ENCODE measurements around the gene ATXN7L1. TPM values are rescaled to one million over a fixed set of nuclear protein-coding genes. Genes with fewer than 3 reads are reported as not detected.
"Not testable (repeated sequence)": the region's sequence is repeated elsewhere in the genome, so short reads cannot be mapped to it uniquely, and the experiment has no call there.

The ATXN7L1 gene
- total and polyA plus RNA-seq, 7 donors: 5.4 to 20.5 (median 12.8) TPM

- intact Hi-C loops (cut with DNase I): no loop called here
- Histone ChIP-seq H3K4me1 (peaks cover 0 to 15% (median 3%) of the 10 kb centered on the region in 4 donors), H3K36me3 (peaks cover 0 to 10% (median 0%) of the 10 kb centered on the region in 4 donors), H3K4me3 (no peak overlapping the region), H3K9me3 (no peaks in the 10 kb centered on the region), H3K27me3 (no peaks in the 10 kb centered on the region), H3K27ac (no peak overlapping the region)
- DNase-seq: no peak
- no peak for TF ChIP-seq POLR2AphosphoS5 (IDR thresholded peaks at IDR 0.05)
- TF ChIP-seq EP300 (IDR thresholded peaks at IDR 0.05): no peak
- no peak for TF ChIP-seq CTCF (IDR thresholded peaks at IDR 0.05)
- no peak for TF ChIP-seq POLR2A (IDR thresholded peaks at IDR 0.05)
- 37 to 61% methylated on average over 6 of the region's 6 CpGs for whole genome bisulfite sequencing, 2 donors
These were observed 11.3 kb upstream of the ATXN7L1 start for GRCh38 chr7:105887569-105888189.

GRCh38 chr7:105886776-105887175, 10.4 kb upstream of the ATXN7L1 start:
- H3K4me3 ChIP-seq: no peak overlapping the region
- DNase-seq: no peak
- H3K27ac ChIP-seq: no peak overlapping the region
- peaks cover 0 to 10% (median 0%) of the 10 kb centered on the region in 4 donors for H3K36me3 ChIP-seq
- H3K27me3 ChIP-seq: no peaks in the 10 kb centered on the region
- no peaks in the 10 kb centered on the region for H3K9me3 ChIP-seq
- 80 to 90% methylated on average over 2 of the region's 2 CpGs for WGBS, 2 donors
- TF ChIP-seq EP300 (IDR thresholded peaks at IDR 0.05): no peak
- H3K4me1 ChIP-seq: peaks cover 0 to 15% (median 3%) of the 10 kb centered on the region in 4 donors
- intact Hi-C loops (cut with DNase I): no loop called here

GRCh38 chr7:105885387-105886111, 9.2 kb upstream of the ATXN7L1 start:
- intact Hi-C loops (cut with DNase I): no loop called here
- WGBS, 2 donors: 90 to 95% methylated on average over 6 of the region's 6 CpGs
- TF ChIP-seq EP300 (IDR thresholded peaks at IDR 0.05): no peak
- peak in 1 of 4 donors; percentile 4 for TF ChIP-seq POLR2AphosphoS5 (IDR thresholded peaks at IDR 0.05)
- no peak overlapping the region for H3K4me3 ChIP-seq
- peaks cover 0 to 24% (median 12%) of the 10 kb centered on the region in 4 donors for H3K4me1 ChIP-seq
- H3K36me3 ChIP-seq: peaks cover 0 to 2% (median 0%) of the 10 kb centered on the region in 4 donors
- H3K27ac ChIP-seq: peak overlapping the region in 1 of 4 donors; percentile 39
- DNase-seq: no peak
- no peaks in the 10 kb centered on the region for H3K27me3 ChIP-seq
- H3K9me3 ChIP-seq: no peaks in the 10 kb centered on the region

- H3K9me3 ChIP-seq; H3K27ac ChIP-seq; H3K27me3 ChIP-seq; intact Hi-C loops (cut with DNase I); DNase-seq; H3K36me3 ChIP-seq; H3K4me3 ChIP-seq: not testable (repeated sequence)
- 92 to 96% methylated on average over 6 of the region's 6 CpGs for WGBS, 2 donors
- peaks cover 0 to 45% (median 26%) of the 10 kb centered on the region in 4 donors for H3K4me1 ChIP-seq
These were observed 6.8 kb upstream of the ATXN7L1 start for GRCh38 chr7:105883179-105883578.

GRCh38 chr7:105881439-105881838, 5.0 kb upstream of the ATXN7L1 start:
- Histone ChIP-seq H3K9me3 (no peaks in the 10 kb centered on the region), H3K27me3 (no peaks in the 10 kb centered on the region), H3K4me1 (peaks cover 0 to 42% (median 34%) of the 10 kb centered on the region in 4 donors), H3K4me3 (no peak overlapping the region), H3K27ac (peak overlapping the region in 3 of 4 donors; percentile 25 to 57 (median 25)), H3K36me3 (no peaks in the 10 kb centered on the region)
- 59 to 66% methylated on average over 1 of the region's 1 CpG for WGBS, 2 donors
- intact Hi-C loops (cut with DNase I): no loop called here
- DNase-seq: no peak
- TF ChIP-seq EP300 (IDR thresholded peaks at IDR 0.05): no peak
- TF ChIP-seq POLR2AphosphoS5 (IDR thresholded peaks at IDR 0.05): no peak
- no peak for TF ChIP-seq POLR2A (IDR thresholded peaks at IDR 0.05)
- TF ChIP-seq CTCF (IDR thresholded peaks at IDR 0.05): no peak

GRCh38 chr7:105880571-105881330, 4.4 kb upstream of the ATXN7L1 start:
- peak overlapping the region in 3 of 4 donors; percentile 25 to 57 (median 25) for H3K27ac ChIP-seq
- H3K36me3 ChIP-seq: no peaks in the 10 kb centered on the region
- TF ChIP-seq CTCF (IDR thresholded peaks at IDR 0.05) (no peak), POLR2AphosphoS5 (IDR thresholded peaks at IDR 0.05) (no peak), POLR2A (IDR thresholded peaks at IDR 0.05) (no peak), EP300 (IDR thresholded peaks at IDR 0.05) (no peak)
- H3K27me3 ChIP-seq: no peaks in the 10 kb centered on the region
- no peaks in the 10 kb centered on the region for H3K9me3 ChIP-seq
- H3K4me3 ChIP-seq: no peak overlapping the region
- peaks cover 0 to 42% (median 34%) of the 10 kb centered on the region in 4 donors for H3K4me1 ChIP-seq
- intact Hi-C loops (cut with DNase I): no loop called here
- WGBS, 2 donors: 64 to 80% methylated on average over 6 of the region's 6 CpGs
- no peak for DNase-seq
